GM12865 (cell line): Measurements from ENCODE around the gene IFNAR2.

ENCODE experiments used
- DNase-seq: peaks from one replicate; pipeline ENCODE4 v3.0.0; 2010; ENCODE audit warnings: low read depth
- H3K4me3 ChIP-seq: 2 replicates; pipeline ENCODE4 v1.5.1; 2011; ENCODE audit warnings: mild to moderate bottlenecking, low read depth, low read length, control low read depth
- CTCF ChIP-seq: IDR thresholded peaks from 2 replicates; pipeline ENCODE4 v1.5.1; 2011; ENCODE audit warnings: low read length, control low read depth, low read depth, inconsistent platforms; ENCODE audit not compliant: insufficient read depth; ENCODE audit errors: missing control alignments

Gene IFNAR2

GRCh38 chr21:33229784-33230544, at the start of gene IFNAR2:
TSS of gene IFNAR2 (plus strand) at chr21:33229938. CDS start at chr21:33241923, 11,985 bp downstream.
- peak within 1 kb of the TSS; percentile 69 for H3K4me3 ChIP-seq
- peak; percentile 81 for DNase-seq
- no peak for TF ChIP-seq CTCF

- no peak for TF ChIP-seq CTCF
- DNase-seq = no peak
- H3K4me3 ChIP-seq = no peak overlapping the region
Measured at GRCh38 chr21:33185852-33186251, 43.9 kb upstream of the IFNAR2 start.

GRCh38 chr21:33187276-33187675, 42.5 kb upstream of the IFNAR2 start:
- no peak for DNase-seq
- TF ChIP-seq CTCF = no peak
- no peak overlapping the region for H3K4me3 ChIP-seq

- TF ChIP-seq CTCF = no peak
- DNase-seq = no peak
- H3K4me3 ChIP-seq = no peak overlapping the region
Measured at GRCh38 chr21:33189237-33189636, 40.5 kb upstream of the IFNAR2 start.

GRCh38 chr21:33189824-33190223, 39.9 kb upstream of the IFNAR2 start:
- no peak overlapping the region for H3K4me3 ChIP-seq
- no peak for TF ChIP-seq CTCF
- DNase-seq = no peak

- no peak overlapping the region for H3K4me3 ChIP-seq
- peak; percentile 65 for TF ChIP-seq CTCF
- peak; percentile 69 for DNase-seq
Measured at GRCh38 chr21:33196941-33197374, 32.8 kb upstream of the IFNAR2 start.

GRCh38 chr21:33197496-33197895, 32.2 kb upstream of the IFNAR2 start:
- no peak for TF ChIP-seq CTCF
- no peak overlapping the region for H3K4me3 ChIP-seq
- no peak for DNase-seq
